Suprapubic skin (tissue), 4 donors: ENCODE results near the gene DSTN. TPM values are rescaled to one million over a fixed set of nuclear protein-coding genes. Genes with fewer than 3 reads are reported as not detected.
A peak's percentile ranks its signal among the peaks of the same experiment; 100 is the strongest.

ENCODE experiments used
- DNase-seq, 2 donors: peaks; one replicate each; pipeline ENCODE4 v3.0.0-alpha.2; 2019; ENCODE audit warnings: low spot score in 2 of 2
- H3K27ac ChIP-seq: fragments of 200-600 bp; sonication (generic); one replicate; pipeline ENCODE4 v1.5.1; 2019
- H3K27me3 ChIP-seq: fragments of 200-600 bp; sonication (generic); one replicate; pipeline ENCODE4 v1.5.1; 2019
- H3K36me3 ChIP-seq: fragments of 200-600 bp; sonication (generic); one replicate; pipeline ENCODE4 v1.5.1; 2019
- H3K4me1 ChIP-seq: fragments of 200-600 bp; sonication (generic); one replicate; pipeline ENCODE4 v1.5.1; 2019
- H3K4me3 ChIP-seq: fragments of 200-600 bp; sonication (generic); one replicate; pipeline ENCODE4 v1.5.1; 2019; ENCODE audit warnings: mild to moderate bottlenecking
- H3K9me3 ChIP-seq: fragments of 200-600 bp; sonication (generic); one replicate; pipeline ENCODE4 v1.5.1; 2019
- CTCF ChIP-seq, 2 donors: fragments of 200-600 bp in 1 of 2; fragments of 450-650 bp in 1 of 2; sonication (generic) in 1 of 2; IDR thresholded peaks; one replicate each; pipeline ENCODE4 v1.5.1; 2016 to 2019; ENCODE audit warnings: antibody characterized with exemption in 2 of 2, mild to moderate bottlenecking in 1 of 2, moderate library complexity in 1 of 2
- EP300 ChIP-seq: sonication (generic); formaldehyde crosslinking; IDR thresholded peaks from one replicate; pipeline ENCODE4 v1.6.1; 2017; ENCODE audit warnings: antibody characterized with exemption
- POLR2A ChIP-seq, 2 donors: fragments of 450-650 bp; IDR thresholded peaks; one replicate each; pipeline ENCODE4 v1.6.1; 2017; ENCODE audit warnings: antibody characterized with exemption in 2 of 2, mild to moderate bottlenecking in 2 of 2, moderate library complexity in 2 of 2
- POLR2AphosphoS5 ChIP-seq, 3 donors: sonication (generic); formaldehyde crosslinking; IDR thresholded peaks; one replicate each; pipeline ENCODE4 v1.6.1; 2017; ENCODE audit warnings: antibody characterized with exemption in 3 of 3
- WGBS: methylation state at CpG from one replicate; pipeline ENCODE4 v1.1.5; 2018; 5-methylcytosine and 5-hydroxymethylcytosine counted together
- total RNA-seq, 4 donors: library from RNA; depleted of rRNA; stranded (reverse); fragments of >200 nt; gene quantifications; one replicate each; pipeline ENCODE4 v1.1.0, GENCODE V29; 2016

The DSTN gene
- 100 to 1,000 TPM; 186 to 301 (median 258) TPM for total RNA-seq

GRCh38 chr20:17569616-17570346 is at the start of gene DSTN:
Gene DSTN, plus strand, starts transcription at chr20:17570075. Its CDS starts 134 bp downstream, at chr20:17570209.
- H3K4me3 ChIP-seq, result peak within 1 kb of the TSS; percentile 98
- no peaks in the 10 kb centered on the region for H3K27me3 ChIP-seq
- H3K9me3 ChIP-seq, result no peaks in the 10 kb centered on the region
- DNase-seq, result peak; percentile 97 to 98
- peaks cover 44% of the 10 kb centered on the region for H3K4me1 ChIP-seq
- 1% methylated on average over 14 of the region's 70 CpGs for WGBS
- TF ChIP-seq CTCF (IDR thresholded peaks at IDR 0.05) (no peak), EP300 (peak; percentile 58), POLR2AphosphoS5 (IDR thresholded peaks at IDR 0.05) (peak; percentile 89 to 97 (median 95)), POLR2A (IDR thresholded peaks at IDR 0.05) (peak; percentile 80 to 95)
- no peaks in the 10 kb centered on the region for H3K36me3 ChIP-seq
- peak within 1 kb of the TSS; percentile 100 for H3K27ac ChIP-seq

- no peak for TF ChIP-seq POLR2A (IDR thresholded peaks at IDR 0.05)
- no peak for TF ChIP-seq POLR2AphosphoS5 (IDR thresholded peaks at IDR 0.05)
- no peak for TF ChIP-seq CTCF (IDR thresholded peaks at IDR 0.05)
- no peak for TF ChIP-seq EP300
- Histone ChIP-seq H3K36me3 (no peaks in the 10 kb centered on the region), H3K4me3 (no peak overlapping the region), H3K9me3 (no peaks in the 10 kb centered on the region), H3K27me3 (no peaks in the 10 kb centered on the region), H3K4me1 (peaks cover 3% of the 10 kb centered on the region), H3K27ac (no peak overlapping the region)
- no peak for DNase-seq
- WGBS, result 22% methylated on average over 3 of the region's 3 CpGs
These were observed 49.3 kb upstream of the DSTN start for GRCh38 chr20:17520583-17520982.

- H3K27me3 ChIP-seq, result no peaks in the 10 kb centered on the region
- WGBS, result 89% methylated on average over 3 of the region's 3 CpGs
- no peaks in the 10 kb centered on the region for H3K36me3 ChIP-seq
- no peak for TF ChIP-seq POLR2AphosphoS5 (IDR thresholded peaks at IDR 0.05)
- no peak for TF ChIP-seq EP300
- no peak for TF ChIP-seq POLR2A (IDR thresholded peaks at IDR 0.05)
- no peak for TF ChIP-seq CTCF (IDR thresholded peaks at IDR 0.05)
- H3K4me1 ChIP-seq, result peaks cover 3% of the 10 kb centered on the region
- H3K27ac ChIP-seq, result no peak overlapping the region
- no peak overlapping the region for H3K4me3 ChIP-seq
- no peak for DNase-seq
- no peaks in the 10 kb centered on the region for H3K9me3 ChIP-seq
These were observed 47.3 kb upstream of the DSTN start for GRCh38 chr20:17522528-17522927.

- TF ChIP-seq EP300 (no peak), CTCF (IDR thresholded peaks at IDR 0.05) (no peak), POLR2A (IDR thresholded peaks at IDR 0.05) (no peak), POLR2AphosphoS5 (IDR thresholded peaks at IDR 0.05) (no peak)
- no peak overlapping the region for H3K4me3 ChIP-seq
- no peaks in the 10 kb centered on the region for H3K27me3 ChIP-seq
- H3K36me3 ChIP-seq, result no peaks in the 10 kb centered on the region
- WGBS, result 76% methylated on average over 5 of the region's 5 CpGs
- H3K9me3 ChIP-seq, result no peaks in the 10 kb centered on the region
- no peak for DNase-seq
- peaks cover 3% of the 10 kb centered on the region for H3K4me1 ChIP-seq
- H3K27ac ChIP-seq, result no peak overlapping the region
These were observed 46.5 kb upstream of the DSTN start for GRCh38 chr20:17523326-17523725.

GRCh38 chr20:17524560-17524959 is 45.3 kb upstream of the DSTN start:
- no peak overlapping the region for H3K27ac ChIP-seq
- peaks cover 3% of the 10 kb centered on the region for H3K4me1 ChIP-seq
- no peak for DNase-seq
- H3K4me3 ChIP-seq, result no peak overlapping the region
- WGBS, result 80% methylated on average over 8 of the region's 8 CpGs
- TF ChIP-seq EP300, result no peak
- no peak for TF ChIP-seq POLR2AphosphoS5 (IDR thresholded peaks at IDR 0.05)
- TF ChIP-seq CTCF (IDR thresholded peaks at IDR 0.05), result no peak
- no peak for TF ChIP-seq POLR2A (IDR thresholded peaks at IDR 0.05)
- H3K27me3 ChIP-seq, result no peaks in the 10 kb centered on the region
- H3K9me3 ChIP-seq, result no peaks in the 10 kb centered on the region
- no peaks in the 10 kb centered on the region for H3K36me3 ChIP-seq
